Panc1 (cell line): ENCODE data around the gene DOLK.

ENCODE experiments used
- CTCF ChIP-seq: fragments of 450-650 bp; IDR thresholded peaks from 2 replicates; pipeline ENCODE4 v1.5.1; 2017; ENCODE audit warnings: mild to moderate bottlenecking
- POLR2AphosphoS5 ChIP-seq: IDR thresholded peaks from 2 replicates; pipeline ENCODE4 v1.6.1; 2012; ENCODE audit warnings: mild to moderate bottlenecking, low read depth, low read length, moderate library complexity
- REST ChIP-seq, 2 experiments: IDR thresholded peaks; 2 replicates each; pipeline ENCODE4 v1.6.1; 2011 to 2012; ENCODE audit warnings: low read depth in 2 of 2, control low read depth in 1 of 2, low read length in 1 of 2, mild to moderate bottlenecking in 1 of 2, moderate library complexity in 1 of 2; ENCODE audit not compliant: insufficient read depth in 1 of 2
- SIN3A ChIP-seq: IDR thresholded peaks from 2 replicates; pipeline ENCODE4 v1.6.1; 2012; ENCODE audit warnings: low read depth, mild to moderate bottlenecking, low read length, moderate library complexity, borderline replicate concordance; ENCODE audit not compliant: insufficient read depth
- TCF7L2 ChIP-seq: IDR thresholded peaks from 2 replicates; pipeline ENCODE4 v1.6.1; 2011; ENCODE audit warnings: mild to moderate bottlenecking, low read depth, low read length, inconsistent platforms

DNA sequence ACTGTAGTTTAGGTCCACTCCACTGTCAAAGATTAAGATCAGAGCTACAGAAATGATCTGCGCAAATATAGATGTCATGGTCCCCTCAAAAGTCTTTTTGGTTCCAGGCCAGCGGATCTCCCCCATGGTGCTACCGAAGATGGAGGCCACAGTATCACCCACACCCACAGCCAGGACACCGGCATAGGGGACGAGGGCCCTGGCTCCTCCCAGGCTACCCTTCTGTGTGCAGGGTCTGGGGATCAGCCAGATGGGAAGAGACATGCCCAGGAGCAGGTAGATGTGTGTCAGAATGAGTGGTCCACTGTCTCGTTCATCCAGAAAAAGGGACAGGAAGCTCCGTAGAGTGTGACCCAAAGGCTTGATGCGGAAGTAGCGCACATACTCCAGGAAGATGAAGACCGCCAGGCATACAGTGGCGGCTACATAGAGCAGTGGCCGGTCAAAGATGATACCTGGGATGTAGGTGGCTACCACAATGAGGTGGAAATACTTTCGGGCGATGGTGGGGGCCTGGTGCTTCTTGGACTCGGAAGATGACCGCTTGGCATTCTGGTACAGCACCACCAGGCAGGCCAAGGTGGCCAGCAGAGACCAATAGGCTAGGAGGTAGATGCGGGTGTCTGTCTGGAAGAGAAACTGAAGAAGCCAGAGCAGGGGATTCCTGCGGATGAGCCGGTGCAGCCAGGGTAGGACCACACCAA lies 1.5 kb downstream of the DOLK start:
- no peak for TF ChIP-seq CTCF
- TF ChIP-seq REST (IDR thresholded peaks at IDR 0.05; ENCODE audit: insufficient read depth in 1 of 2, low read depth in 2 of 2, low read length in 1 of 2) = no peak
- TF ChIP-seq TCF7L2 = no peak
- TF ChIP-seq POLR2AphosphoS5 = no peak
- TF ChIP-seq SIN3A = no peak
